ENCODE measurements around the gene NRAP.

GRCh38 chr10:113620511-113620910, 43.3 kb downstream of the NRAP start:
- no peak for TF ChIP-seq POLR2AphosphoS5 (IDR thresholded peaks at IDR 0.05; ENCODE audit: low read depth, low read length)
- no peak for TF ChIP-seq TAF1 (IDR thresholded peaks at IDR 0.05; ENCODE audit: borderline replicate concordance, low read depth, low read length)
- TF ChIP-seq POLR2A (IDR thresholded peaks at IDR 0.05; ENCODE audit: low read depth, low read length), result no peak
